Stomach (tissue), 4 donors: ENCODE data around the gene TTC21A.

ENCODE experiments used
- CTCF ChIP-seq, 7 experiments: fragments of 450-650 bp in 4 of 7; fragments of 200-600 bp in 3 of 7; sonication (generic) in 3 of 7; IDR thresholded peaks; one replicate each; pipeline ENCODE4 v1.5.1; 2016 to 2019; ENCODE audit warnings: antibody characterized with exemption in 7 of 7, control low read depth in 2 of 7, mild to moderate bottlenecking in 1 of 7
- EP300 ChIP-seq: sonication (generic); formaldehyde crosslinking; IDR thresholded peaks from one replicate; pipeline ENCODE4 v1.6.1; 2017; ENCODE audit warnings: antibody characterized with exemption
- POLR2A ChIP-seq, 4 donors: fragments of 450-650 bp; IDR thresholded peaks; one replicate each; pipeline ENCODE4 v1.6.1; 2016; ENCODE audit warnings: antibody characterized with exemption in 4 of 4, control low read depth in 2 of 4, mild to moderate bottlenecking in 1 of 4, moderate library complexity in 1 of 4

GRCh38 chr3:39144095-39144747 is 36.7 kb downstream of the TTC21A start:
- TF ChIP-seq CTCF (IDR thresholded peaks at IDR 0.05) (no peak), EP300 (no peak), POLR2A (IDR thresholded peaks at IDR 0.05) (no peak)
